Measurements from ENCODE around the gene CABLES2. TPM values are rescaled to one million over a fixed set of nuclear protein-coding genes. Genes with fewer than 3 reads are reported as not detected.

The CABLES2 gene
- total RNA-seq, 1 experiment from 2014 or later, result 7.5 TPM

- DNase-seq (ENCODE audit: low spot score) (peak; percentile 78), ATAC-seq (peak; percentile 21)
- Mint-ChIP-seq H3K27ac (peak overlapping the region; percentile 59; the same call in 1 of the 2 replicates), H3K4me1 (peaks cover 30% of the 10 kb centered on the region), H3K27me3 (ENCODE audit: low read depth) (no peaks in the 10 kb centered on the region; the same call in 1 of the 2 replicates), H3K36me3 (no peaks in the 10 kb centered on the region), H3K9me3 (no peaks in the 10 kb centered on the region), H3K4me3 (peak overlapping the region; percentile 68)
- POLR2A ChIA-PET, result interaction anchor here (0.8 to 4.8 kb wide), 10 partner anchors 8 to 558 kb away, joined by 3 to 29 read pairs (median 4); partner anchors contain the start of genes DIDO1 and RPS21
- TF ChIP-seq HMGA2 (CRISPR knock-in tag; IDR thresholded peaks at IDR 0.05) (no peak), ZBTB21 (CRISPR knock-in tag; IDR thresholded peaks at IDR 0.05; ENCODE audit: borderline replicate concordance) (no peak), GABPB1 (CRISPR knock-in tag; IDR thresholded peaks at IDR 0.05) (peak; percentile 22; the same call in 1 of the 2 replicates), ZNF317 (CRISPR knock-in tag; IDR thresholded peaks at IDR 0.05; ENCODE audit: borderline replicate concordance, low read depth) (no peak), SP1 (CRISPR knock-in tag; conservative IDR thresholded peaks at IDR 0.05) (peak; percentile 29; the same call in 1 of the 2 replicates), CTCF (IDR thresholded peaks at IDR 0.05) (peak; percentile 47), USF1 (CRISPR knock-in tag; IDR thresholded peaks at IDR 0.05) (no peak), NFE2L1 (CRISPR knock-in tag; IDR thresholded peaks at IDR 0.05) (no peak), PRRX2 (CRISPR knock-in tag; IDR thresholded peaks at IDR 0.05) (no peak), MAX (CRISPR knock-in tag; IDR thresholded peaks at IDR 0.05) (no peak), GTF2I (CRISPR knock-in tag; conservative IDR thresholded peaks at IDR 0.05) (no peak), ZNF416 (CRISPR knock-in tag; IDR thresholded peaks at IDR 0.05) (no peak), ZNF423 (CRISPR knock-in tag; IDR thresholded peaks at IDR 0.05) (no peak), ESRRA (CRISPR knock-in tag; IDR thresholded peaks at IDR 0.05; ENCODE audit: borderline replicate concordance) (0 out of 2 replicates have a peak, but pooled peaks have one; percentile 37), NFYB (CRISPR knock-in tag; conservative IDR thresholded peaks at IDR 0.05; ENCODE audit: low read depth) (no peak), ZNF671 (CRISPR knock-in tag; IDR thresholded peaks at IDR 0.05) (no peak), ZNF263 (CRISPR knock-in tag; IDR thresholded peaks at IDR 0.05; ENCODE audit: low read depth) (no peak), TEAD1 (CRISPR knock-in tag; IDR thresholded peaks at IDR 0.05) (0 out of 2 replicates have a peak, but pooled peaks have one; percentile 26), ZBTB43 (CRISPR knock-in tag; IDR thresholded peaks at IDR 0.05) (0 out of 2 replicates have a peak, but pooled peaks have one; percentile 44), EMX1 (CRISPR knock-in tag; IDR thresholded peaks at IDR 0.05) (no peak)
- CTCF ChIA-PET, result interaction anchor here (0.8 to 9.1 kb wide), 27 partner anchors 9 to 1604 kb away, joined by 3 to 137 read pairs (median 4); partner anchors contain the start of genes ADRM1 and RPS21
Observed at GRCh38 chr20:62368976-62369814, 37.9 kb downstream of the CABLES2 start.

GRCh38 chr20:62368392-62368975 is 38.6 kb downstream of the CABLES2 start:
- Mint-ChIP-seq H3K9me3 (no peaks in the 10 kb centered on the region), H3K27ac (peak overlapping the region; percentile 74; the same call in 1 of the 2 replicates), H3K27me3 (ENCODE audit: low read depth) (no peaks in the 10 kb centered on the region; the same call in 1 of the 2 replicates), H3K36me3 (no peaks in the 10 kb centered on the region), H3K4me1 (peaks cover 35% of the 10 kb centered on the region), H3K4me3 (peak overlapping the region; percentile 68)
- ChIA-PET POLR2A (interaction anchor here (0.8 to 4.8 kb wide), 10 partner anchors 8 to 558 kb away, joined by 3 to 29 read pairs (median 4); partner anchors contain the start of genes DIDO1 and RPS21), CTCF (interaction anchor here (0.8 to 9.1 kb wide), 29 partner anchors 10 to 1605 kb away, joined by 3 to 137 read pairs (median 4); partner anchors contain the start of genes ADRM1 and RPS21)
- ATAC-seq (peak; percentile 24), DNase-seq (ENCODE audit: low spot score) (peak; percentile 90)
- TF ChIP-seq TEAD1 (CRISPR knock-in tag; IDR thresholded peaks at IDR 0.05) (0 out of 2 replicates have a peak, but pooled peaks have one; percentile 15), ATF3 (CRISPR knock-in tag; conservative IDR thresholded peaks at IDR 0.05) (no peak), GABPB1 (CRISPR knock-in tag; IDR thresholded peaks at IDR 0.05) (0 out of 2 replicates have a peak, but pooled peaks have one; percentile 7), FOXP4 (CRISPR knock-in tag; IDR thresholded peaks at IDR 0.05) (no peak), GTF2I (CRISPR knock-in tag; conservative IDR thresholded peaks at IDR 0.05) (no peak), USF2 (CRISPR knock-in tag; IDR thresholded peaks at IDR 0.05) (no peak), MLX (CRISPR knock-in tag; IDR thresholded peaks at IDR 0.05) (no peak), ZNF232 (CRISPR knock-in tag; IDR thresholded peaks at IDR 0.05) (0 out of 2 replicates have a peak, but pooled peaks have one; percentile 20)
